ENCODE results near the gene SOX12.
"Not testable (repeated sequence)": the region's sequence is repeated elsewhere in the genome, so short reads cannot be mapped to it uniquely, and the experiment has no call there.

The SOX12 gene

GRCh38 chr20:336040-336439 is 10.7 kb downstream of the SOX12 start:
- not testable (repeated sequence) for H3K4me1 ChIP-seq (ENCODE audit: control insufficient read depth, insufficient read depth, low read length); H3K9me3 ChIP-seq (ENCODE audit: control insufficient read depth, low read length); H3K36me3 ChIP-seq (ENCODE audit: control insufficient read depth, insufficient read depth, low read length, severe bottlenecking); H3K4me3 ChIP-seq (ENCODE audit: low read length); DNase-seq (ENCODE audit: low read depth); H3K27me3 ChIP-seq (replicated peaks; ENCODE audit: control insufficient read depth, insufficient read depth, low read length); H3K9ac ChIP-seq (ENCODE audit: low read length)

DNA sequence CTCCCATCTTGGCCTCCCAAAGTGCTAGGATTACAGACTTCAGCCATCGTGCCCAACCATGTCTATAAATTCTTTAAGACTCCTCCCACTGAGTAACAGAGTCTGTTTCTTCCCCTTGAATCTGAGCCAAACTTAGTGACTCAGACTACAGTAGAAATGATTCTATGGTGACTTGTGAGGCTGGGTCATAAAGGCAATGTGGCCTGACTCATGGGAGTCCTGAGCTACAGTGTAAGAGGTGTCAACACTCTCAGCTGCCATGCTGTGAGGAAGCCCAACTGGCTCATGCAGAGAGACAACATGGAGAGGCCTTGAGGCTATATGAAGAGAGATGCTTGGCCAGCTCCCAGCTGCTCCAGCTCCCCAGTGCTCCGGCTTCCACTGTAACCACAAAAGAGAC is 16.3 kb downstream of the SOX12 start:
- no peaks in the 10 kb centered on the region for H3K36me3 ChIP-seq (ENCODE audit: control insufficient read depth, insufficient read depth, low read length, severe bottlenecking)
- peak; percentile 36 for DNase-seq (ENCODE audit: low read depth)
- H3K9ac ChIP-seq (ENCODE audit: low read length), result no peak overlapping the region
- H3K4me3 ChIP-seq (ENCODE audit: low read length), result no peak overlapping the region
- peaks cover 9% of the 10 kb centered on the region for H3K9me3 ChIP-seq (ENCODE audit: control insufficient read depth, low read length)
- peaks cover 7% of the 10 kb centered on the region for H3K4me1 ChIP-seq (ENCODE audit: control insufficient read depth, insufficient read depth, low read length)
- H3K27me3 ChIP-seq (replicated peaks; ENCODE audit: control insufficient read depth, insufficient read depth, low read length), result no peaks in the 10 kb centered on the region

GRCh38 chr20:343107-343506 is 17.8 kb downstream of the SOX12 start:
- H3K36me3 ChIP-seq (ENCODE audit: control insufficient read depth, insufficient read depth, low read length, severe bottlenecking), result no peaks in the 10 kb centered on the region
- no peak overlapping the region for H3K9ac ChIP-seq (ENCODE audit: low read length)
- DNase-seq (ENCODE audit: low read depth), result no peak
- H3K4me3 ChIP-seq (ENCODE audit: low read length), result no peak overlapping the region
- peaks cover 7% of the 10 kb centered on the region for H3K4me1 ChIP-seq (ENCODE audit: control insufficient read depth, insufficient read depth, low read length)
- peaks cover 9% of the 10 kb centered on the region for H3K9me3 ChIP-seq (ENCODE audit: control insufficient read depth, low read length)
- H3K27me3 ChIP-seq (replicated peaks; ENCODE audit: control insufficient read depth, insufficient read depth, low read length), result no peaks in the 10 kb centered on the region

- Histone ChIP-seq H3K4me1 (ENCODE audit: control insufficient read depth, insufficient read depth, low read length) (peaks cover 14% of the 10 kb centered on the region), H3K9ac (ENCODE audit: low read length) (peak overlapping the region; percentile 92), H3K36me3 (ENCODE audit: control insufficient read depth, insufficient read depth, low read length, severe bottlenecking) (no peaks in the 10 kb centered on the region), H3K4me3 (ENCODE audit: low read length) (peak overlapping the region; percentile 84), H3K9me3 (ENCODE audit: control insufficient read depth, low read length) (peaks cover 9% of the 10 kb centered on the region), H3K27me3 (replicated peaks; ENCODE audit: control insufficient read depth, insufficient read depth, low read length) (no peaks in the 10 kb centered on the region)
- no peak for DNase-seq (ENCODE audit: low read depth)
Measured at GRCh38 chr20:346033-346639, 20.8 kb downstream of the SOX12 start.

DNA sequence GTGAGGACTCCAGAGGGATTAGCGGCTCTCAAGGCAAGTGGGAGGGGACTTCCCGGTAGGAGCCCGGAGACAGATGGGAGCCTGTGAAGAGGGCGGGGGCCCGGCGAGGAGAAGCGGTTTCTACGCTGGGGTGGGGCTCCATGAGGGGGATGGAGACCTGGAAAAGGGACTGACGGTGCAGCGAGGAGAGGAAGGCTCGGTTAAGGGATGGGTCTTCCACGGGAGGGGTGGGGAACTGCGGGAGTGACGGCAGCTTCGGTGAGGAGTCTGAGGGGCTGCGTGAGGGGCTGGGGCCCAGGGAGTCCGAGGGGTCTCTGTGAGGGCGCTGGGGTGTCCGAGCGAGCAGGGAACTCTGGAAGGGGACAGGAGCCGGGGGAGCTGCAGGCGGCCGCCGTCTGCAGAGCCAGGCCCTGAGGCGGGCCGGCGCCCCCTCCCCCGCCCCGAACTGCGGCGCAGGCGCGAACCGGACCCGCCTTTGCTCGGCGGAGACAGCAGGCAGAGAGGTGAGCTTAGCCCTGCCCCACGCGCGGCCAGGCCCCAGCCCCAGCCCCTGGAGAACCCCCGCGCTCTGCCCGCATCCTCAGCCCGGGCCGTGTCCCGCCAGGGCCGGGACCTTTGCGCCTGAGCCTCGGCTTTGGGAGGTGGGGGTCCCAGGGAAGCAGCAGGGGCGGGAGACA is 21.4 kb downstream of the SOX12 start, which contains the start of gene NRSN2:
Gene NRSN2, plus strand, starts transcription at position 472 of the 677 bp plus-strand sequence. CDS start 2,533 bp downstream, outside the sequence.
- DNase-seq (ENCODE audit: low read depth), result peak; percentile 82

GRCh38 chr20:347317-347639 is 21.9 kb downstream of the SOX12 start:
- Histone ChIP-seq H3K4me3 (ENCODE audit: low read length) (peak overlapping the region; percentile 84), H3K9me3 (ENCODE audit: control insufficient read depth, low read length) (peaks cover 1% of the 10 kb centered on the region), H3K36me3 (ENCODE audit: control insufficient read depth, insufficient read depth, low read length, severe bottlenecking) (peaks cover 3% of the 10 kb centered on the region), H3K9ac (ENCODE audit: low read length) (peak overlapping the region; percentile 92), H3K27me3 (replicated peaks; ENCODE audit: control insufficient read depth, insufficient read depth, low read length) (no peaks in the 10 kb centered on the region), H3K4me1 (ENCODE audit: control insufficient read depth, insufficient read depth, low read length) (peaks cover 14% of the 10 kb centered on the region)
- DNase-seq (ENCODE audit: low read depth), result no peak

More for the DNA sequence above, 21.4 kb downstream of the SOX12 start, which contains the start of gene NRSN2:
- peaks cover 6% of the 10 kb centered on the region for H3K9me3 ChIP-seq (ENCODE audit: control insufficient read depth, low read length)
- H3K4me1 ChIP-seq (ENCODE audit: control insufficient read depth, insufficient read depth, low read length), result peaks cover 14% of the 10 kb centered on the region
- no peaks in the 10 kb centered on the region for H3K27me3 ChIP-seq (replicated peaks; ENCODE audit: control insufficient read depth, insufficient read depth, low read length)
- H3K9ac ChIP-seq (ENCODE audit: low read length), result peak within 1 kb of the TSS; percentile 92
- H3K4me3 ChIP-seq (ENCODE audit: low read length), result peak within 1 kb of the TSS; percentile 84
- peaks cover 3% of the 10 kb centered on the region for H3K36me3 ChIP-seq (ENCODE audit: control insufficient read depth, insufficient read depth, low read length, severe bottlenecking)

DNA sequence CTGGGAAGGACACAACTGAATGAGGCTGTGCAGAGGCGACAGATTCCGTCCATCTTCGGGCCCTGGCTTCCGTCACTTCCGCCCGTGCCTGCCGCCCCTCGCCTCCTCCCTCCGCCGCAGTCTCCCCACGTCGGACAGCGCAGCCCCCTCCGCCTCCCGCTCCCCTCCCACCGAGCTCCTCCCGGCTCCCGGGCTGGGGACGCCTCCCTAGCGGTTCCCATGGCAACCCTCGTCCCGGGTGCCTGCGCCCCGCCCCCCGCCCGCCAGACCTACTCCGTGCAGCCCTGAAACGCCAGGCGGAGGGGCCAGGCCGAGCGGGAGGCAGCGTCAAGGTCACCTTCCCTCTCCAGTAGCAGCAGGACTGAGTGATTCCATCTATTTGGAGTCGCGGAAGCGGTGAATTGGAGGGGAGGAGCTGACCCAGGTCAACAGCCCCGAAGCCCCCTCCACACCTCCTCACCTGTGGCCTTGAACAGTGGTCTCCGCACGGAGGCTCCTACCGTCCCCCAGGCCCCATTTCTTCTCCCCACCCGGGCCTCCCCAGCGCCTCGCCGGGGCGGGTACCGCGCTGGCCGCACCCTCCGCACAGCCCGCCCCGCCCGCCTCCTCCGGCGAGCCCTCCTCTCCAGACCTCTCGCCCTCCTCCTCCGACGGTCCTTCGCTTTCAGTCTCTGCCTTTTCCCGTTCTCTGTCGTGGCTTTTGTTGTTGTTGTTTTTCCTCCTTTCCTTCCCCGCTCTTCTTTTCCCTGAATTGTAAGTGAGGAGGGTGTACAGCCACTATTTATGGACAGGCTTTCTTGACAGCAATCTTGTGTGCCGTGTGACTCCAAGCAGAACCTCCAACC is 22.5 kb downstream of the SOX12 start:
- peak; percentile 99 for DNase-seq (ENCODE audit: low read depth)
- Histone ChIP-seq H3K27me3 (replicated peaks; ENCODE audit: control insufficient read depth, insufficient read depth, low read length) (no peaks in the 10 kb centered on the region), H3K9ac (ENCODE audit: low read length) (peak overlapping the region; percentile 92), H3K9me3 (ENCODE audit: control insufficient read depth, low read length) (no peaks in the 10 kb centered on the region), H3K4me1 (ENCODE audit: control insufficient read depth, insufficient read depth, low read length) (peaks cover 14% of the 10 kb centered on the region), H3K4me3 (ENCODE audit: low read length) (peak overlapping the region; percentile 84), H3K36me3 (ENCODE audit: control insufficient read depth, insufficient read depth, low read length, severe bottlenecking) (peaks cover 3% of the 10 kb centered on the region)

- no peak for DNase-seq (ENCODE audit: low read depth)
- H3K36me3 ChIP-seq (ENCODE audit: control insufficient read depth, insufficient read depth, low read length, severe bottlenecking), result peaks cover 6% of the 10 kb centered on the region
- H3K9ac ChIP-seq (ENCODE audit: low read length), result peak overlapping the region; percentile 92
- no peaks in the 10 kb centered on the region for H3K27me3 ChIP-seq (replicated peaks; ENCODE audit: control insufficient read depth, insufficient read depth, low read length)
- H3K4me1 ChIP-seq (ENCODE audit: control insufficient read depth, insufficient read depth, low read length), result peaks cover 14% of the 10 kb centered on the region
- H3K9me3 ChIP-seq (ENCODE audit: control insufficient read depth, low read length), result no peaks in the 10 kb centered on the region
- H3K4me3 ChIP-seq (ENCODE audit: low read length), result no peak overlapping the region
Measured at GRCh38 chr20:348972-349841, 23.9 kb downstream of the SOX12 start.

DNA sequence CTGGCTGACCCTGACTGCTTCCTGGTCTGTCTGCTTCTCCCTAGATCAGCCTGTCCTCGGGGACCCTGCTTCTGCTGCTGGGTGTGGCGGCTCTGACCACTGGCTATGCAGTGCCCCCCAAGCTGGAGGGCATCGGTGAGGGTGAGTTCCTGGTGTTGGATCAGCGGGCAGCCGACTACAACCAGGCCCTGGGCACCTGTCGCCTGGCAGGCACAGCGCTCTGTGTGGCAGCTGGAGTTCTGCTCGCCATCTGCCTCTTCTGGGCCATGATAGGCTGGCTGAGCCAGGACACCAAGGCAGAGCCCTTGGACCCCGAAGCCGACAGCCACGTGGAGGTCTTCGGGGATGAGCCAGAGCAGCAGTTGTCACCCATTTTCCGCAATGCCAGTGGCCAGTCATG is 27.8 kb downstream of the SOX12 start:
- no peak for DNase-seq (ENCODE audit: low read depth)
- Histone ChIP-seq H3K4me3 (ENCODE audit: low read length) (no peak overlapping the region), H3K9ac (ENCODE audit: low read length) (no peak overlapping the region), H3K4me1 (ENCODE audit: control insufficient read depth, insufficient read depth, low read length) (peaks cover 6% of the 10 kb centered on the region), H3K27me3 (replicated peaks; ENCODE audit: control insufficient read depth, insufficient read depth, low read length) (no peaks in the 10 kb centered on the region), H3K9me3 (ENCODE audit: control insufficient read depth, low read length) (no peaks in the 10 kb centered on the region), H3K36me3 (ENCODE audit: control insufficient read depth, insufficient read depth, low read length, severe bottlenecking) (peaks cover 6% of the 10 kb centered on the region)

DNA sequence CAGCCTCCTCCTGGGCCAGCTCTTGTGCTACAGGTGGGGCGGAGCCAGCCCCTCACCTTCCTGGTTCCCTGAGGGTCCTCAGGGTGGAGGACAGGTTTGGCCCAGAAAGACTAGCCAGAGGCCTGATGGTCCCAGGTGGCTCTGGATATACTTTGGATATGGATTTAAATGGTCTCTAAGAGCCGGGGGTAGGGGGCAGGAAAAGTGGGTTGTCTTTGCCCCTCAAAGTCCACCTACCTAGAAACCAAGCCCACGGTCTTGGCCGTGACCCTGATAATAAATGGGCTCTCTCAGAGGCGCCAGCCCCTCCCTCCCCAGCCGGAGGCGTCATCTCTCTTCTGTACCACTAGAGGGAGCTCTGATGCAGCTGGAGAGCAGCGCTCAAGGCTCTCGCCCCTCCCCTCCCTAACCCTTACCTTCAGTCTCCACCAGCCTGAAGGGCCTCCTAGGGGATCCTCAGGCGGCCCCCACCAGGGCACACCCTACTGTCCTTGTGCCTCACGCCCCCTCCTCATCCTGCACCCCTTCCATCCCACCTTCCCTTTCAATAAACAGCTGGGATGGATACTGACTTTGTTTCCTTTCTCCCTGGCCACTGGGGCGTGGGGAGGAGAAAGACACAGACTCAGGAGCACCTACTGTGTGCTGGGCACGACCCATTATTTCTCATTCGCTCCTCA is 29.1 kb downstream of the SOX12 start:
- DNase-seq (ENCODE audit: low read depth), result peak; percentile 93
- no peaks in the 10 kb centered on the region for H3K9me3 ChIP-seq (ENCODE audit: control insufficient read depth, low read length)
- no peak overlapping the region for H3K4me3 ChIP-seq (ENCODE audit: low read length)

More for the DNA sequence above, 29.1 kb downstream of the SOX12 start:
- no peaks in the 10 kb centered on the region for H3K27me3 ChIP-seq (replicated peaks; ENCODE audit: control insufficient read depth, insufficient read depth, low read length)
- H3K9ac ChIP-seq (ENCODE audit: low read length), result no peak overlapping the region
- peaks cover 6% of the 10 kb centered on the region for H3K4me1 ChIP-seq (ENCODE audit: control insufficient read depth, insufficient read depth, low read length)
- H3K36me3 ChIP-seq (ENCODE audit: control insufficient read depth, insufficient read depth, low read length, severe bottlenecking), result peaks cover 6% of the 10 kb centered on the region

Measured in adipocyte (in vitro differentiated cells).